ENCODE measurements around the gene ALPK1. TPM values are rescaled to one million over a fixed set of nuclear protein-coding genes. Genes with fewer than 3 reads are reported as not detected.

ALPK1 gene
- total and polyA plus RNA-seq, 2 of the 8 experiments (the other 6 are each of a cell fraction or from before 2014, with no cell fraction given): 0.08 to 0.43 TPM

- H3K79me1 ChIP-seq (ENCODE audit: low read depth, low read length): 0 out of 2 replicates have a peak, but pooled peaks cover 2% of the 10 kb centered on the region
- H2BK5ac ChIP-seq (ENCODE audit: low read depth, low read length): no peak overlapping the region
- H2AK5ac ChIP-seq (ENCODE audit: low read depth, low read length): no peak overlapping the region
- no peaks in the 10 kb centered on the region for H3K9me3 ChIP-seq (ENCODE audit: insufficient read depth in 2 of 2, low read depth in 1 of 2, low read length in 1 of 2)
- no peak for FAIRE-seq
- H3K27ac ChIP-seq (ENCODE audit: low read depth, low read length): no peak overlapping the region
- CTCF ChIA-PET (ENCODE audit: partially characterized antibody): no interaction called here
- H2BK15ac ChIP-seq (ENCODE audit: low read length): no peak overlapping the region
- no peak overlapping the region for H3K4ac ChIP-seq (replicated peaks; ENCODE audit: insufficient read length, low read depth, low read length)
- POLR2A ChIA-PET (ENCODE audit: partially characterized antibody): no interaction called here
- 100% methylated on average over 1 of the region's 1 CpG; no CpG with 5 or more reads in 1 of the 2 experiments for WGBS, 2 experiments (ENCODE audit: extremely low coverage in 1 of 2, insufficient coverage in 1 of 2, insufficient read length in 1 of 2, insufficient replicate concordance in 2 of 2, low coverage in 1 of 2, low lambda C conversion rate in 2 of 2, missing lambda C conversion rate in 1 of 2)
- peaks cover 0 to 4% (median 0%) of the 10 kb centered on the region in 4 experiments; a peak in 1 of 8 replicates for H3K36me3 ChIP-seq (ENCODE audit: control insufficient read depth in 2 of 4, insufficient read depth in 4 of 4, low read length in 3 of 4)
- H3K27me3 ChIP-seq (replicated peaks in 1 of 4; ENCODE audit: control insufficient read depth in 3 of 4, extremely low read depth in 1 of 4, insufficient read depth in 3 of 4, low read length in 3 of 4): no peaks in the 10 kb centered on the region
- H3K4me1 ChIP-seq (replicated peaks in 1 of 4; ENCODE audit: control insufficient read depth in 3 of 4, insufficient read depth in 4 of 4, low read length in 3 of 4): peaks cover 0 to 4% (median under 1%) of the 10 kb centered on the region in 4 experiments; a peak in 3 of 7 replicates
- no peaks in the 10 kb centered on the region for H4K20me1 ChIP-seq (replicated peaks in 1 of 2; ENCODE audit: control insufficient read depth in 1 of 2, insufficient read depth in 2 of 2, low read length in 2 of 2)
- no peak overlapping the region for H3K23ac ChIP-seq (ENCODE audit: insufficient read length)
- H3K79me2 ChIP-seq (ENCODE audit: control insufficient read depth in 1 of 2, insufficient read depth in 2 of 2, low read length in 2 of 2): peaks cover 0 to 46% of the 10 kb centered on the region in 2 experiments; a peak in 2 of 4 replicates
- no peak for DNase-seq (ENCODE audit: low read depth in 1 of 2, low spot score in 2 of 2)
- no peak overlapping the region for H2BK120ac ChIP-seq (replicated peaks; ENCODE audit: low read depth, low read length)
- H4K8ac ChIP-seq (ENCODE audit: extremely low read depth, insufficient read depth, low read length): no peak overlapping the region
- no peak overlapping the region for H4K91ac ChIP-seq (replicated peaks; ENCODE audit: insufficient read length, low read length)
- no peaks in the 10 kb centered on the region for H3K23me2 ChIP-seq (ENCODE audit: low read depth, low read length)
- no peak overlapping the region for H3K4me3 ChIP-seq (ENCODE audit: extremely low read depth in 1 of 4, insufficient read depth in 2 of 4, low read depth in 3 of 4, low read length in 4 of 4)
- H2AFZ ChIP-seq (ENCODE audit: low read length): no peak overlapping the region
- H2BK12ac ChIP-seq (ENCODE audit: low read depth, low read length): no peak overlapping the region
- no peak overlapping the region for H3K18ac ChIP-seq (ENCODE audit: extremely low read depth, low read length)
- no peak overlapping the region for H3K4me2 ChIP-seq (ENCODE audit: insufficient read depth in 1 of 2, low read depth in 2 of 2, low read length in 2 of 2)
- no peak overlapping the region for H4K5ac ChIP-seq (ENCODE audit: insufficient read length, low read depth, low read length)
- no peak overlapping the region for H3K9ac ChIP-seq (replicated peaks in 1 of 4; ENCODE audit: extremely low read depth in 1 of 4, low read depth in 3 of 4, low read length in 3 of 4)
- no peak overlapping the region for H3K14ac ChIP-seq (ENCODE audit: insufficient read length)
- H3K56ac ChIP-seq (replicated peaks; ENCODE audit: insufficient read length, low read depth, low read length): no peak overlapping the region
- no peak overlapping the region for H2BK20ac ChIP-seq (ENCODE audit: low read length)
Observed at GRCh38 chr4:112252234-112252633, 44.9 kb upstream of the ALPK1 start.
